Measurements from ENCODE around the gene TUBGCP3.

DNA sequence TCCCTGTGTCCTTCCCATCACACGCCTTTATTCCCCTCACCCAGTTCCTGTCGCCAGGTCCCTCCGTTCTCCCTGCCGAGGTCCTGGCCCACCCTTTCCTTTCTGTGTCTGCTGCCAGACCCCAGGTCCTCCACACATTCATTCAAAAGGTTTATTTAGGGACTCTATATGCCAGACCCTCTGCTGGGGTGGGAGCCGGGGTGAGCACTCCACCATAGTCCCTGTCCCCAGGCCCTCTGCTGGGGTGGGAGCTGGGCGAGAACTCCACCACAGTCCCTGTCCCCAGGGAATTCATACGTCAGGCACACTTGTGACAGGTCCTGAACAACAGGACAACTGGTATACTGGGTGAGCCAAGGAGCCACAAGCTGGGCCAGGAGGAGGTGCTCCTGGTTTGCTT, 34.4 kb upstream of the TUBGCP3 start:
- TF ChIP-seq, protein P1, sequence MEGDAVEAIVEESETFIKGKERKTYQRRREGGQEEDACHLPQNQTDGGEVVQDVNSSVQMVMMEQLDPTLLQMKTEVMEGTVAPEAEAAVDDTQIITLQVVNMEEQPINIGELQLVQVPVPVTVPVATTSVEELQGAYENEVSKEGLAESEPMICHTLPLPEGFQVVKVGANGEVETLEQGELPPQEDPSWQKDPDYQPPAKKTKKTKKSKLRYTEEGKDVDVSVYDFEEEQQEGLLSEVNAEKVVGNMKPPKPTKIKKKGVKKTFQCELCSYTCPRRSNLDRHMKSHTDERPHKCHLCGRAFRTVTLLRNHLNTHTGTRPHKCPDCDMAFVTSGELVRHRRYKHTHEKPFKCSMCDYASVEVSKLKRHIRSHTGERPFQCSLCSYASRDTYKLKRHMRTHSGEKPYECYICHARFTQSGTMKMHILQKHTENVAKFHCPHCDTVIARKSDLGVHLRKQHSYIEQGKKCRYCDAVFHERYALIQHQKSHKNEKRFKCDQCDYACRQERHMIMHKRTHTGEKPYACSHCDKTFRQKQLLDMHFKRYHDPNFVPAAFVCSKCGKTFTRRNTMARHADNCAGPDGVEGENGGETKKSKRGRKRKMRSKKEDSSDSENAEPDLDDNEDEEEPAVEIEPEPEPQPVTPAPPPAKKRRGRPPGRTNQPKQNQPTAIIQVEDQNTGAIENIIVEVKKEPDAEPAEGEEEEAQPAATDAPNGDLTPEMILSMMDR (IDR thresholded peaks at IDR 0.05): no peak
- TF ChIP-seq POLR2AphosphoS5 (IDR thresholded peaks at IDR 0.05): no peak
- TF ChIP-seq POLR2A (IDR thresholded peaks at IDR 0.05): no peak
